PC-9 (cell line): ENCODE data around the gene DAAM1. TPM values are rescaled to one million over a fixed set of nuclear protein-coding genes. Genes with fewer than 3 reads are reported as not detected.

Source experiments
- BruUV-seq: library from RNA; stranded (reverse); fragments of 400-500 nt; replicated peaks from 2 replicates; lab custom pipeline; 2021; lab: Mats Ljungman, UMichigan
- CTCF ChIA-PET: fragments of 300-600 bp; sonication (Branson Sonifier 250); formaldehyde crosslinking; loops from one replicate; lab custom pipeline; 2022; ENCODE audit warnings: antibody characterized with exemption; lab: Charles Lee
- POLR2A ChIA-PET: fragments of 300-600 bp; sonication (Branson Sonifier 250); formaldehyde crosslinking; loops from one replicate; lab custom pipeline; 2022; ENCODE audit warnings: antibody characterized with exemption; ENCODE audit not compliant: unreplicated experiment; lab: Charles Lee
- DNase-seq, 2 experiments: peaks; one replicate each; pipeline versions ENCODE4 v3.0.0 to v3.0.0-alpha.2; 2015 to 2022; ENCODE audit warnings: mixed read lengths in 1 of 2
- H2AFZ ChIP-seq: fragments of 200-600 bp; sonication (generic); 2 replicates; pipeline ENCODE4 v1.8.1; 2017; ENCODE audit warnings: antibody characterized with exemption
- H3F3A ChIP-seq: fragments of 200-600 bp; sonication (generic); 2 replicates; pipeline ENCODE4 v1.8.1; 2017; ENCODE audit warnings: antibody characterized with exemption, mild to moderate bottlenecking, low read depth; ENCODE audit not compliant: insufficient read depth
- H3K27ac ChIP-seq: fragments of 200-600 bp; sonication (generic); 2 replicates; pipeline ENCODE4 v1.6.1; 2016; ENCODE audit warnings: mixed run types
- H3K27me3 ChIP-seq: fragments of 200-600 bp; sonication (generic); 2 replicates; pipeline ENCODE4 v1.6.1; 2016; ENCODE audit warnings: low read depth, mixed run types; ENCODE audit not compliant: insufficient read depth
- H3K36me3 ChIP-seq: fragments of 200-600 bp; sonication (generic); 2 replicates; pipeline ENCODE4 v1.6.1; 2016; ENCODE audit warnings: low read depth, mixed run types
- H3K4me1 ChIP-seq: fragments of 200-600 bp; sonication (generic); replicated peaks from 2 replicates; pipeline ENCODE4 v1.6.1; 2016; ENCODE audit warnings: mixed run types; ENCODE audit not compliant: insufficient read depth
- H3K4me2 ChIP-seq: fragments of 200-600 bp; sonication (generic); 2 replicates; pipeline ENCODE4 v1.6.1; 2017; ENCODE audit warnings: mixed run types
- H3K4me3 ChIP-seq: fragments of 200-600 bp; sonication (generic); 2 replicates; pipeline ENCODE4 v1.6.1; 2016; ENCODE audit warnings: mixed run types
- H3K79me2 ChIP-seq: fragments of 200-600 bp; sonication (generic); 2 replicates; pipeline ENCODE4 v1.6.1; 2017; ENCODE audit warnings: low read depth, mixed run types
- H3K9me2 ChIP-seq: fragments of 200-600 bp; sonication (generic); 2 replicates; pipeline ENCODE4 v1.8.1; 2017; ENCODE audit warnings: mild to moderate bottlenecking; ENCODE audit not compliant: insufficient read depth
- H3K9me3 ChIP-seq: fragments of 200-600 bp; sonication (generic); 2 replicates; pipeline ENCODE4 v1.8.1; 2016; ENCODE audit warnings: low read depth; ENCODE audit not compliant: insufficient read depth
- H4K20me1 ChIP-seq: fragments of 200-600 bp; sonication (generic); 2 replicates; pipeline ENCODE4 v1.8.1; 2017; ENCODE audit not compliant: insufficient read depth
- CTCF ChIP-seq: fragments of 200-600 bp; sonication (generic); conservative IDR thresholded peaks from 2 replicates; pipeline ENCODE4 v1.6.1; 2017; ENCODE audit warnings: mixed run types, antibody characterized with exemption, mild to moderate bottlenecking, moderate library complexity
- EZH2 ChIP-seq: fragments of 200-600 bp; sonication (generic); IDR thresholded peaks from 2 replicates; pipeline ENCODE4 v1.8.0; 2017; ENCODE audit warnings: antibody characterized with exemption, low read depth
- intact Hi-C: fragments of 100-400 bp; cut with micrococcal nuclease; formaldehyde crosslinking; loops from one replicate; pipeline ENCODE4 v1.10.0; 2022; ENCODE audit not compliant: unreplicated experiment
- total RNA-seq: library from RNA; stranded (reverse); gene quantifications from 2 replicates; pipeline ENCODE4 v1.2.3, GENCODE V29; 2021

Gene DAAM1
- total RNA-seq, 1 experiment from 2014 or later = 70.7 TPM

- Histone ChIP-seq H3K36me3 (no peaks in the 10 kb centered on the region), H3K9me3 (no peaks in the 10 kb centered on the region), H3K4me3 (no peak overlapping the region), H3F3A (peaks cover 28% of the 10 kb centered on the region), H3K4me1 (peaks cover 57% of the 10 kb centered on the region), H3K27ac (peak overlapping the region; percentile 73), H3K9me2 (no peaks in the 10 kb centered on the region), H4K20me1 (no peaks in the 10 kb centered on the region), H3K4me2 (no peak overlapping the region; the same call in 1 of the 2 replicates), H3K27me3 (no peaks in the 10 kb centered on the region), H2AFZ (no peak overlapping the region), H3K79me2 (peaks cover 9% of the 10 kb centered on the region; the same call in 1 of the 2 replicates)
- TSS peak; percentile 41 for BruUV-seq
- TF ChIP-seq EZH2 (no peak), CTCF (no peak)
- ChIA-PET CTCF (no interaction called here), POLR2A (interaction anchor here (0.5 kb wide), 1 partner anchor 87 kb away, joined by 3 read pairs; the partner anchor contains the start of gene DAAM1)
- no peak for DNase-seq
- intact Hi-C loops = loop anchor here (2.0 to 10.0 kb wide), 4 partner anchors 47 to 207 kb away; partner anchors contain the start of genes JKAMP and L3HYPDH
Observed at GRCh38 chr14:59274991-59275391, 86.5 kb downstream of the DAAM1 start.

GRCh38 chr14:59275668-59276067 lies 87.2 kb downstream of the DAAM1 start:
- DNase-seq = peak in 1 of 2 experiments; percentile 90
- peaks cover 59% of the 10 kb centered on the region for H3K4me1 ChIP-seq
- BruUV-seq = no TSS peak
- peak overlapping the region; percentile 30 for H3K4me2 ChIP-seq
- H3K36me3 ChIP-seq = no peaks in the 10 kb centered on the region
- ChIA-PET POLR2A (interaction anchor here (0.5 to 0.6 kb wide), 3 partner anchors 27 to 978 kb away, joined by 3 to 4 read pairs (median 3); partner anchors contain the start of genes ARID4A, JKAMP and L3HYPDH), CTCF (interaction anchor here (0.6 to 0.7 kb wide), 2 partner anchors 789 to 1389 kb away, joined by 3 to 12 read pairs; no protein-coding TSS in a partner anchor)
- H2AFZ ChIP-seq = no peak overlapping the region
- H3K9me3 ChIP-seq = no peaks in the 10 kb centered on the region
- H3K27ac ChIP-seq = peak overlapping the region; percentile 73
- TF ChIP-seq CTCF (no peak), EZH2 (no peak)
- H3K27me3 ChIP-seq = no peaks in the 10 kb centered on the region
- H3F3A ChIP-seq = peaks cover 30% of the 10 kb centered on the region
- intact Hi-C loops = loop anchor here (1.0 to 10.0 kb wide), 5 partner anchors 31 to 207 kb away; partner anchors contain the start of genes JKAMP and L3HYPDH
- no peaks in the 10 kb centered on the region for H4K20me1 ChIP-seq
- H3K4me3 ChIP-seq = no peak overlapping the region
- peaks cover 9% of the 10 kb centered on the region; the same call in 1 of the 2 replicates for H3K79me2 ChIP-seq
- no peaks in the 10 kb centered on the region for H3K9me2 ChIP-seq

GRCh38 chr14:59276235-59276634 lies 87.8 kb downstream of the DAAM1 start:
- Histone ChIP-seq H3K4me1 (peaks cover 59% of the 10 kb centered on the region), H3K9me2 (no peaks in the 10 kb centered on the region), H3K27ac (peak overlapping the region; percentile 73), H3K4me2 (peak overlapping the region; percentile 30; the same call in 1 of the 2 replicates), H3K36me3 (no peaks in the 10 kb centered on the region), H4K20me1 (no peaks in the 10 kb centered on the region), H2AFZ (no peak overlapping the region), H3F3A (peaks cover 35% of the 10 kb centered on the region), H3K27me3 (no peaks in the 10 kb centered on the region), H3K4me3 (no peak overlapping the region), H3K9me3 (no peaks in the 10 kb centered on the region), H3K79me2 (peaks cover 9% of the 10 kb centered on the region; the same call in 1 of the 2 replicates)
- POLR2A ChIA-PET = interaction anchor here (0.5 to 0.6 kb wide), 2 partner anchors 27 to 93 kb away, joined by 3 read pairs; no protein-coding TSS in a partner anchor
- intact Hi-C loops = loop anchor here (1.0 to 10.0 kb wide), 4 partner anchors 30 to 206 kb away; partner anchors contain the start of genes JKAMP and L3HYPDH
- DNase-seq = no peak
- CTCF ChIA-PET = interaction anchor here (0.6 to 0.7 kb wide), 2 partner anchors 788 to 1389 kb away, joined by 3 to 12 read pairs; no protein-coding TSS in a partner anchor
- BruUV-seq = no TSS peak
- no peak for TF ChIP-seq EZH2
- no peak for TF ChIP-seq CTCF
